ENCODE results near the gene COL4A2.

DNA sequence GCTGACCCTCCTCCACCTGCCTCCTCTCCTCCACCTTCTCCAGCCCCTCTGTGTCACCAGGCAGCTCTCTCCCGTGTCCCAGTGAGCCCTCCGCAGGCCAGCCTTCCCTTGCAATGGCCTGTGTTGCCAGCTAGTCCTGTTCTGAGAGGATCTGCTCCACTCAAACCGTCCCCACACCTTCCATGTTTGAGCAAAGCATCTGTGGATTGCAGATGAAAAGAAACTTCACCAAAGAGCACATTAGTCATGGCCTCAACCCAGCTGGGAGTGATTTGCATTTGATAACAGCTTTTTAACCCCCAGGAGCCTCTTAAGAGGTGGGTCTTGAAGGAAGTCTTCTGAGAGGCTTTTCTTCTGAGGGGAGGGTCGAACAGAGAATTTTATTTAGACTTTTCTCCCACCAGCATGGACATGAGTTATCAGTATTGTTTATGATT is 72.8 kb downstream of the COL4A2 start:
- TF ChIP-seq YY1 (IDR thresholded peaks at IDR 0.05; ENCODE audit: insufficient read depth, insufficient read length) = no peak
- no peak for TF ChIP-seq ZNF274 (IDR thresholded peaks at IDR 0.05; ENCODE audit: low read depth, low read length)
